DMS153 treated with DMSO at 0.1 percent for 48 hours (cell line): ENCODE results near the gene GABRR2.
A peak's percentile ranks its signal among the peaks of the same experiment; 100 is the strongest.
"Not testable (repeated sequence)": the region's sequence is repeated elsewhere in the genome, so short reads cannot be mapped to it uniquely, and the experiment has no call there.

Experiments used
- DNase-seq: peaks from one replicate; lab custom pipeline; 2025; ENCODE audit not compliant: unreplicated experiment; lab: John Stamatoyannopoulos, UW

The GABRR2 gene

GRCh38 chr6:89295116-89295515, 20.0 kb downstream of the GABRR2 start:
- not testable (repeated sequence) for DNase-seq

DNA sequence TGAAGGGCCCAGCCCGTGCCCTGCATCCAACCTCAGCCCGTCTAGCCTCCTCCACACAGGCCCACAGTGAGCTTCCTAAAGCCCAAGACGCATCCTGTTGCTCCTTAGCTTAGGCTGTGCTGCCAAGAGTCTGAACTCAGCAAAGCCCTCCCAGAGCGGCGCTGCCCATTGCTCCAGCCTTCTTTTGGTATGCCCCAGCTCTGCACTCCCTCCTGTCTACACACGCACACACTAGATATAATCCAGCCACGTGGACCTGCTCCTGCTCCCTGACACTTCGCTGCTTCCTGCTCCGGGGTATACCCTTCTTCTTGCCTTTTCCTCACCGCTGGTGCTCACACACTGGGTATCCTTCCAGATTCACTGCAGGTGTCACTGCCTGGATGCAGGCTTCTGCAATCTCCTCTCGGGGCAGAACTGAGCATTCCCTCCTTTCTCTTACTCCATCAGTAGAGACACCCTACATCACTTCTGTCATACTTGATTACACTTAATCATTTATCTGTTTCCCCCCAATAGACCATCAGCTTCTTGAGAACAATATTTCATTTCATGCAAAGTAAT, 23.8 kb downstream of the GABRR2 start:
- DNase-seq: no peak

DNA sequence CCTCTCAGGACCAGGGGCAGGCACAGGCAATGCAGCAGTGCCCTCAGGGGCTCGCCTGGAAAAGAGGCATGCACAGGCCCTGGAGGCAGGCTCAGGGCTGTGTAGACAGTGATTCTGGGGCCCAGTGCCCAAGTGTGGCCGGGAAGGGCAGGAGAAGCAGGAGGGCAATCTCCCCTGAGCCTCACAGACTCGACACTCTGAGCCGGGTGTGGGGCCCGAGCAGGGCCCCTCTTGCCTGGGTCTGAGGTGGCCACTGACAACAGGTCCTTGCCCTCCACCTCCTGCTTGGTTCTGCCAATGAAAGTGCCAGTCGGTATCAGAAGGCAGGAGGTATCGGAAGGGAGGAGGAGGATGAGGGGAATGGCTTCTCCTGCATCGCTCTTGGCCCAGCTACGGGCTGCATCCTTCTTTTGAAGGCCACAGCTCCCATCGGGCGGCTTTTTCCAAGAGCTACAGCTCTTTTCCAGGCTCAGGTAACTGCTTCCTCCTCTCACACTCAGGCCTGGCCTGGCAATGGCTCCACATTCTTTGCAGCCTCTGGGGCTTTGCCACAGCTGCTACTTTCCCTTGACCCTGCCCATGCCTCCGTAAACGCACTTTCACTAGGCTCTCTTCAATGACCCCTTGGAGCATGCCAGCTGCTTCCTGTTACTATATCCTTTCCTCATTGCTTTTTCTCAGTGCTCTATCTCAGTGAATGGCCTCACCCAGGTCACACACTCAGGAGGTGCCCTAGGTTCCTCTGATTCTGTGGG, 24.5 kb downstream of the GABRR2 start:
- DNase-seq: no peak

DNA sequence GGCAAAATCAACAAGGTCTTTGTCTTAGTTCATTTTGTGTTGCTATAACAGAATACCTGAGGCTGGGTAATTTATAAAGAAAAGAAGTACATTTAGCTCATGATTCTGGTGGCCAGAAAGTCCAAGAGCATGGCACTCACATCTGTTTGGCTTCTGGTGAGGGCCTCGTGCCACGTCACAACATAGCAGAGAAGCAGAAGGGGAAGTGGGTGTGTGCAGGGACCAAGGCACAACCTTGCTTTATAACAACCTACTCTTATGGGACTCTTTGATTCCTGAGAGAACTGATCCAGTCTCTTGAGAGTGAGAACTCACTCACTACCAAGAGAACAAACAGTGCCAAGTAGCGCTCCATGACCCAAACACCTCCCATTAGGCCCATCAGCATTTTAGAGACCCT, 25.4 kb downstream of the GABRR2 start:
- DNase-seq: no peak

- no peak for DNase-seq
These were observed 27.6 kb downstream of the GABRR2 start for GRCh38 chr6:89287351-89288028.

DNA sequence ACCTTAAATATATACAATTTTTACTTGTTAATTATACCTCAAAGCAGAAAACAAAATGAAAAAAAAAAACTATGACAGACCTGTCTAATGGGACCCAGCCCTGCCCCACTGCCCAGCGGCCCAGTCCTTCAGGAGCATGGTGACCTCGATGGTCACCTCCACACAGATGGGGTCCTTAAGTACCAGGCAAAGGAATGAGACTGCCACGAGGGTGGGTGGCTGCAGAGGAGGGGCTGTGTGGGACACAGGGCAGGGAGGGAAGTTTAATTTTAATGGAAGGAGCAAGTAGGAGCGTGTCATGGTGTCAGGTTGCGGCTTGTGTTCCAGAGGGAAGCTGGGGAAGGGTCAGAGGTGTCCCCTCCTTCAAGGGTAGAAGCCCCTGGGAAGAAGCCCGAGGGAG, 28.6 kb downstream of the GABRR2 start:
- DNase-seq: no peak

GRCh38 chr6:89284963-89285735, 29.9 kb downstream of the GABRR2 start:
- DNase-seq: no peak

DNA sequence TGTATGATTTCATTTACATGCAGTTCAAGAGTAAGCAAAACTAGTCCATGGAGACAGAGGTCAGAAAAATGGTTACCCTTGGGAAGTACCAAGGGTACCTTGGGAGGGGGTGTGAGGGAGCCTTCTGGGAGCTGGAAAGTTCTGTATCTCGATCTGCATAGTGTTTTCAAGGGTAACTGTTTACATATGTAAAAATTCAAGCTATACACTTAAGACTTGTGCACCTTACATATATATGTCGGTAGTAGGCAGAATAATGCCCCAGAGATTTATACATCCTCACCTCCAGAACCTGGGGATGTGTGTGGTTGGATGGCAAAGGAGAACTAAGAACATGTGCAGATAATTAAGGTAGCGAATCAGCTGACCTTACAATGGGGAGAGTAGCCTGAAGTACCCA, 31.0 kb downstream of the GABRR2 start:
- DNase-seq: no peak

DNA sequence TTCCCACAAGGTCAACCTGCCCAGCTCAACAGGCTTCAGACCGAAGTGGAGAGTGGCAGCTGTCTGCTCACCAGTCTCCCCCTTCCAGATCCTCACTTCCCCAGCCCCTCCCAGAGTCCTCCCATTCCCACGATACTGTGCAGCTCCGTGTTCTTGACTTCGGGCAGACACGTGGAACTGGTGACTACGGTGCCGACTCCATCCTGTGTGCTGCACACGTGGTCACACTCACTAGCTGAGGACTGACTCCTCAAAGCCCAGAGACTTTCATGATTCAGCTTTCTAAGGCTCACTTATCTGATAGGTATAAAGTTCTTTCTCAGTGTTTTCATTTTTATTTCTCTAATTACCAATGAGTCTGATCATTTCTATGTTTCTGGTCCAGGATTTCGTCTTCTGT, 32.4 kb downstream of the GABRR2 start:
- DNase-seq: no peak

DNA sequence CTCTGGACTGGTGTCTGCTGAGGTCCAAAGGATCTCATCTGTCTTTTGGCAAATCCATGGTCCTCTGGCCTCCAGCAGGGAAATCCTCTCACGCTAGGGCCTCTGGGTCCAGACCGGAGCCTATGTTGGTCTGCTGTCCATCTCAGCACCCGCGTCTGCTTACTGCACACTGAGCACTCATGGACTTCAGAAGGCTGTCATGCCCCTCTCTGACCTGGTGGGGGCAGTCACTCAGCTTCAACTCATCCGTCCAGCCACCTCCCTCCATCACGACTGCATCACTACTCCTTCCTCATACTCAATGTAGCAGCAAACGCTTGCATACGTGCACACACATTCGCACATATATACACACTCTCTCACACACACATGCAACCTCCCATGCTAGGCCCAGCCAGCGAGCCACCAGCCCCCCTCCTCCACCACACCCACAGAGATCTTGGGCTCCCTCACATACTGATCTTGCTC, 33.3 kb downstream of the GABRR2 start:
- no peak for DNase-seq

- no peak for DNase-seq
These were observed 36.1 kb downstream of the GABRR2 start for GRCh38 chr6:89278956-89279355.

- no peak for DNase-seq
These were observed 39.2 kb downstream of the GABRR2 start for GRCh38 chr6:89275900-89276299.

DNA sequence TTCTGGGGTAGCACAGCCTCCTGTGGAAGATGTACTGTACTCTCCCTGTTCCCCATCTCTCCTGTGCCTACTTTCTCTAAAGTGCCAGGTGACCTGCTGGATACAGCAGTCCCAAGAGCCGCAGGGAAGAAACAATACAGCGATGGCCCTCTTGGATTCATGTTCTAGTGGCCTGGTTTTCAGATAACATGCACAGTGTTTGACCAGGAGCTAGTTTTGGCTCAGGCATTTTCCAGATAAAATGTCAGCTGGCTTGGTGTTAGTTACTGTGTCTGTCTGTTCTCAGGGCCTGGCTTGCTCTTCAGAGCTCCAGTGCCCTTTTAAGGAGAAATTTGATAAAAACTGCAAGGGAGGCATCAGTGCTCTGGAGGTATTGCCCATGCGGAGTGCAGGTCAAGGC, 41.3 kb downstream of the GABRR2 start:
- DNase-seq: no peak

- no peak for DNase-seq
These were observed 42.5 kb downstream of the GABRR2 start for GRCh38 chr6:89272596-89272995.

- no peak for DNase-seq
These were observed 44.0 kb downstream of the GABRR2 start for GRCh38 chr6:89270951-89271721.

GRCh38 chr6:89269981-89270380, 45.1 kb downstream of the GABRR2 start:
- no peak for DNase-seq

DNA sequence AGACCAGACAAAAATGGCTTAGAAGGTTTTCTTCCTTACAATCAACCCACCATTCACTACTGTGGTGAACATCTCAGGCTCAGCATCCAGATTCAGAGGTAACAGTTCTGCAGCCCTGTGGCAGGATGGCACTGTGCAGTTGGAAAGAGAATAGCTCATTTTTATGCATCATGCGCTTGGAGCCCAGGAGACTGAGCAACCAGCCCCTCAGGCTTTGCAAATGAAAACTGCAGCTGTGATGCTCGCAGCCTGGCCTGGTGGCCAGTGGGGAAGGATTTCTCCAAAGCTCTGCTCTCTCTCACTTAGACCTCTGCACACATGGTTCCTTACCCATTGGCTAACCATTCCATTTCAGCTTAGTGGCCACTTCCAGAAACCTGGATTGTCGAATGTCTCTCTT, 45.8 kb downstream of the GABRR2 start:
- DNase-seq: no peak

- DNase-seq: no peak
These were observed 46.3 kb downstream of the GABRR2 start for GRCh38 chr6:89268776-89269175.

DNA sequence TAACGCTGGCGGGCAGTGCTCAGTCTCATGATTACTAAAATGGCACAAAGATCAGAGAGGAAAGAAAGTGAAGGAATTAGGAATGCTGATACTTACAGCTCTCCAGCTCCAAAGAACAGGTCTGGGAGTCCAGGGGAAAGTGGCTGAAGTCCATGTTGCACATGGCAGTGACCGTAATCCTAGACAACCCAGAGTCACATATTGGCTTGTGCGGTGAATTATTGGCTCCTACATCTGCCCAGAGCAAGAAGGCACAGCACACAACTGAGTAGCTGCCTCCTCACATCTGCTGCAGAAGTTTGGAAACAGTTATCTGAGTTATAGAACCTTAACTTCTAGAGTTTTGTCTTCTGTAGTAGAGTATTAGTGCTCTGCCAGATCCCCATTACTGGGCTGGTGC, 47.2 kb downstream of the GABRR2 start:
- no peak for DNase-seq

DNA sequence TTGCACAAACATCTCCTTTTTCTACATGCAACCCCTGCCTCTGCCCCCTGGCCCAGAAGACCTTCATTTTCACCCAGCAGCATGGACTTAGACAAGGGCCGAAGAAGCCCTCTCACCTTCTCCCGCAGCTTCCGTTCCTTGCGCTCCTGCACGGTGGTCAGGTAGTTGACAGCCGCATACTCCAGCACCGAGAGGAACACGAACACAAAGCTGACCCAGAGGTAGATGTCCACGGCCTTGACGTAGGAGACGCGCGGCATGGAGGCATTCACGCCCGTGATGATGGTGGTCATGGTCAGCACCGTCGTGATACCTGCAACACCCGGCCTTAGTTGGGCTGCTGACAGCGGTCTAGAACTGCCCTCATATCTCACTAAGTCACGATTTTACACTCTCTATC, 50.8 kb downstream of the GABRR2 start:
- DNase-seq: no peak

DNA sequence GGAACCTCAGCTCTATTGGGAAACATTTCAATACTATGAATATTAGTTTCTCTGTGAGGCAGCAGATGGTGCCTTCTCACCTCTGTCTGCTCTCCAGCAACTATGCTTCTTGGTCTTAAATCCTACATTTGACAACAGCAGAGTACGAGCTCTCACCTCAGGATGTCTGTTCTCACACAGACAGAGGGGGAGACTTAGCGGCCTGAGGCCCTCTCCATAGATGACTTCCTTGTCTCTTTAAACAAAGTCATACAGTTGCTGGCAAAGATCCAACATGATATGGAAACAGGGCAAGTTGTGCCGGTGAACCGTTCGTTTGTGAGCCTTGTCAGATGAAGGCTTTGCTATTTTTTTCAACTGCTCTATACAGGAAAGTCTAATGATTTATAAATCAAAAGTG, 54.3 kb downstream of the GABRR2 start:
- peak; percentile 71 for DNase-seq
